HCT116 (cell line): Measurements from ENCODE around the gene SERAC1. TPM values are rescaled to one million over a fixed set of nuclear protein-coding genes. Genes with fewer than 3 reads are reported as not detected.

Experiments used
- ATAC-seq: fragments of 200-7000 bp; cut with Tn5 transposase; 2 replicates; pipeline ENCODE4 v1.9.1; 2020; ENCODE audit warnings: mild to moderate bottlenecking, moderate library complexity
- BruUV-seq: library from RNA; stranded (reverse); fragments of 400-500 nt; replicated peaks from 2 replicates; lab custom pipeline; 2021; lab: Mats Ljungman, UMichigan
- CTCF ChIA-PET: fragments of 300-600 bp; sonication (Branson Sonifier 250); formaldehyde crosslinking; loops from one replicate; lab custom pipeline; 2021; ENCODE audit warnings: antibody characterized with exemption; lab: Charles Lee
- POLR2A ChIA-PET: fragments of 300-600, 350-600 bp; sonication (Branson Sonifier 250); formaldehyde crosslinking; loops from one replicate; lab custom pipeline; 2021; ENCODE audit warnings: antibody characterized with exemption; lab: Charles Lee
- RAD21 ChIA-PET, 2 experiments: fragments of 300-600 bp; sonication (Branson Sonifier 250); formaldehyde crosslinking; loops; one replicate each; lab custom pipeline; 2023; ENCODE audit warnings: low total read pairs in 2 of 2; ENCODE audit not compliant: uncharacterized antibody in 2 of 2, unreplicated experiment in 2 of 2, low non-redundant PET in 1 of 2; lab: Charles Lee
- DNase-seq: peaks from one replicate; pipeline ENCODE4 v3.0.0-alpha.2; 2010; ENCODE audit warnings: low read depth, low spot score
- H2AFZ ChIP-seq: fragments of 200-600 bp; shearing (Covaris generic), sonication (generic); 2 replicates; pipeline ENCODE4 v1.6.1; 2017; ENCODE audit warnings: low read depth, mixed run types, mixed read lengths, antibody characterized with exemption, low read length; ENCODE audit not compliant: poor library complexity, severe bottlenecking
- H3K27ac ChIP-seq: 2 replicates; pipeline ENCODE4 v1.5.1; 2012; ENCODE audit warnings: low read depth, low read length
- H3K27me3 ChIP-seq: fragments of 200-600 bp; sonication (generic); 2 replicates; pipeline ENCODE4 v1.6.1; 2016; ENCODE audit warnings: mixed run types, low read length, mixed read lengths; ENCODE audit not compliant: insufficient read depth
- H3K36me3 ChIP-seq, 2 experiments: fragments of 200-500 bp in 1 of 2; fragments of 200-600 bp in 1 of 2; sonication (Bioruptor generic) in 1 of 2; sonication (generic) in 1 of 2; 2 replicates each; pipeline versions ENCODE4 v1.5.1 to v1.6.1; 2014 to 2016; ENCODE audit warnings: low read length in 2 of 2, inconsistent platforms in 1 of 2, mixed read lengths in 1 of 2, mixed run types in 1 of 2; ENCODE audit not compliant: insufficient read depth in 2 of 2, control insufficient read depth in 1 of 2
- H3K4me1 ChIP-seq, 2 experiments: fragments of 200-600 bp in 1 of 2; sonication (generic) in 1 of 2; 2 replicates each; pipeline versions ENCODE4 v1.5.1 to v1.6.1; 2012 to 2017; ENCODE audit warnings: low read length in 2 of 2, inconsistent platforms in 1 of 2, mild to moderate bottlenecking in 1 of 2, mixed read lengths in 1 of 2, mixed run types in 1 of 2, moderate library complexity in 1 of 2; ENCODE audit not compliant: insufficient read depth in 2 of 2, control insufficient read depth in 1 of 2
- H3K4me2 ChIP-seq: fragments of 200-600 bp; sonication (generic); 2 replicates; pipeline ENCODE4 v1.6.1; 2017; ENCODE audit warnings: mixed run types, low read length, mixed read lengths
- H3K4me3 ChIP-seq, 2 experiments: fragments of 200-600 bp in 1 of 2; sonication (generic) in 1 of 2; replicated peaks in 1 of 2; 2 replicates each; pipeline ENCODE4 v1.5.1; 2011 to 2016; ENCODE audit warnings: low read length in 2 of 2, control low read depth in 1 of 2, low read depth in 1 of 2, mild to moderate bottlenecking in 1 of 2, mixed read lengths in 1 of 2, mixed run types in 1 of 2
- H3K79me2 ChIP-seq: fragments of 200-600 bp; sonication (generic); 2 replicates; pipeline ENCODE4 v1.6.1; 2017; ENCODE audit warnings: mild to moderate bottlenecking, mixed run types, low read length, moderate library complexity, mixed read lengths; ENCODE audit not compliant: insufficient read depth
- H3K9ac ChIP-seq: fragments of 200-600 bp; sonication (generic); 2 replicates; pipeline ENCODE4 v1.6.1; 2016; ENCODE audit warnings: low read length, mixed read lengths
- H3K9me2 ChIP-seq: fragments of 200-600 bp; sonication (generic), shearing (Covaris generic); 2 replicates; pipeline ENCODE4 v1.6.1; 2017; ENCODE audit warnings: mixed run types, mild to moderate bottlenecking, moderate library complexity; ENCODE audit not compliant: insufficient read depth
- H3K9me3 ChIP-seq, 2 experiments: fragments of 200-500 bp in 1 of 2; fragments of 200-600 bp in 1 of 2; sonication (Bioruptor generic) in 1 of 2; sonication (generic) in 1 of 2; 2 replicates each; pipeline ENCODE4 v1.6.1; 2014 to 2017; ENCODE audit warnings: low read length in 2 of 2, mixed read lengths in 2 of 2, inconsistent platforms in 1 of 2, low read depth in 1 of 2, mild to moderate bottlenecking in 1 of 2, mixed run types in 1 of 2, moderate library complexity in 1 of 2; ENCODE audit not compliant: control insufficient read depth in 1 of 2, insufficient read depth in 1 of 2
- H4K20me1 ChIP-seq: fragments of 200-600 bp; sonication (generic), shearing (Covaris generic); 2 replicates; pipeline ENCODE4 v1.6.1; 2017; ENCODE audit warnings: mixed run types, mild to moderate bottlenecking, moderate library complexity; ENCODE audit not compliant: insufficient read depth
- CBX3 ChIP-seq: IDR thresholded peaks from 2 replicates; pipeline ENCODE4 v1.6.1; 2012; ENCODE audit warnings: low read depth
- CEBPB ChIP-seq: IDR thresholded peaks from 2 replicates; pipeline ENCODE4 v1.6.1; 2012; ENCODE audit warnings: low read depth
- EGR1 ChIP-seq: IDR thresholded peaks from 2 replicates; pipeline ENCODE4 v1.6.1; 2012; ENCODE audit warnings: low read depth
- ELF1 ChIP-seq: IDR thresholded peaks from 2 replicates; pipeline ENCODE4 v1.6.1; 2012; ENCODE audit warnings: low read depth, borderline replicate concordance
- EZH2 ChIP-seq: fragments of 200-600 bp; sonication (generic); IDR thresholded peaks from 2 replicates; pipeline ENCODE4 v1.6.1; 2017; ENCODE audit warnings: antibody characterized with exemption, mixed run types
- EZH2phosphoT487 ChIP-seq: fragments of 200-600 bp; IDR thresholded peaks from 2 replicates; pipeline ENCODE4 v1.6.1; 2018; ENCODE audit warnings: antibody characterized with exemption, borderline replicate concordance
- POLR2A ChIP-seq: IDR thresholded peaks from 2 replicates; pipeline ENCODE4 v1.7.0; 2011; ENCODE audit warnings: borderline replicate concordance; ENCODE audit not compliant: insufficient read depth, insufficient read length; ENCODE audit errors: extremely low read depth
- POLR2AphosphoS5 ChIP-seq: IDR thresholded peaks from 2 replicates; pipeline ENCODE4 v1.6.1; 2011; ENCODE audit warnings: mild to moderate bottlenecking, low read depth, low read length, moderate library complexity
- RAD21 ChIP-seq: IDR thresholded peaks from 2 replicates; pipeline ENCODE4 v1.6.1; 2012; ENCODE audit warnings: low read depth, mild to moderate bottlenecking
- TCF7L2 ChIP-seq: IDR thresholded peaks from 2 replicates; pipeline ENCODE4 v1.7.0; 2011; ENCODE audit warnings: borderline replicate concordance, inconsistent platforms; ENCODE audit not compliant: insufficient read depth, insufficient read length; ENCODE audit errors: extremely low read depth
- YY1 ChIP-seq: IDR thresholded peaks from 2 replicates; pipeline ENCODE4 v1.6.1; 2011; ENCODE audit warnings: low read length, low read depth, moderate library complexity, mild to moderate bottlenecking; ENCODE audit not compliant: insufficient replicate concordance; ENCODE audit errors: extremely low read depth
- ZFX ChIP-seq: fragments of 450-650 bp; IDR thresholded peaks from 2 replicates; pipeline ENCODE4 v1.6.1; 2017
- ZNF274 ChIP-seq: fragments of 200-500 bp; sonication (Bioruptor generic); IDR thresholded peaks from 2 replicates; pipeline ENCODE4 v1.6.1; 2014; ENCODE audit warnings: mild to moderate bottlenecking, low read depth, low read length, inconsistent platforms
- intact Hi-C: fragments of 100-400 bp; cut with micrococcal nuclease; formaldehyde crosslinking; loops from 2 replicates; pipeline ENCODE4 v1.10.0; 2022
- total RNA-seq: library from RNA; stranded (reverse); gene quantifications from one replicate; pipeline ENCODE4 v1.2.1, GENCODE V29; 2021; ENCODE audit not compliant: unreplicated experiment

The SERAC1 gene
- total RNA-seq, 1 experiment from 2014 or later = 7.6 TPM

- POLR2A ChIA-PET = no interaction called here
- RAD21 ChIA-PET = no interaction called here
Measured at GRCh38 chr6:158066136-158066781, 101.8 kb downstream of the SERAC1 start.

GRCh38 chr6:158064725-158065251, 103.3 kb downstream of the SERAC1 start:
- no peaks in the 10 kb centered on the region for H4K20me1 ChIP-seq
- no peak overlapping the region for H3K9ac ChIP-seq
- ChIA-PET CTCF (no interaction called here), RAD21 (no interaction called here), POLR2A (no interaction called here)
- TF ChIP-seq POLR2A (no peak), EZH2 (no peak), EGR1 (no peak), ELF1 (no peak), CEBPB (no peak), RAD21 (no peak), TCF7L2 (no peak)
- BruUV-seq = no TSS peak
- H3K79me2 ChIP-seq = no peaks in the 10 kb centered on the region
- intact Hi-C loops = no loop called here
- peaks cover 42 to 51% of the 10 kb centered on the region in 2 experiments for H3K4me1 ChIP-seq
- H3K36me3 ChIP-seq = peaks cover 0 to 11% of the 10 kb centered on the region in 2 experiments; a peak in 2 of 4 replicates
- no peak overlapping the region for H3K27ac ChIP-seq
- ATAC-seq = no peak
- no peak overlapping the region for H3K4me2 ChIP-seq
- H2AFZ ChIP-seq = no peak overlapping the region
- no peaks in the 10 kb centered on the region for H3K27me3 ChIP-seq
- no peak overlapping the region for H3K4me3 ChIP-seq
- no peaks in the 10 kb centered on the region for H3K9me3 ChIP-seq
- H3K9me2 ChIP-seq = no peaks in the 10 kb centered on the region
- no peak for DNase-seq

More at GRCh38 chr6:158066136-158066781, 101.8 kb downstream of the SERAC1 start:
- Histone ChIP-seq H3K9me2 (no peaks in the 10 kb centered on the region), H3K4me2 (no peak overlapping the region), H2AFZ (no peak overlapping the region), H3K9ac (no peak overlapping the region), H3K9me3 (no peaks in the 10 kb centered on the region), H3K27ac (no peak overlapping the region), H3K36me3 (peaks cover 0 to 15% of the 10 kb centered on the region in 2 experiments; a peak in 2 of 4 replicates), H3K4me1 (peaks cover 31 to 44% of the 10 kb centered on the region in 2 experiments), H4K20me1 (no peaks in the 10 kb centered on the region), H3K4me3 (no peak overlapping the region), H3K27me3 (no peaks in the 10 kb centered on the region), H3K79me2 (no peaks in the 10 kb centered on the region)
- intact Hi-C loops = no loop called here
- DNase-seq (no peak), ATAC-seq (no peak)
- BruUV-seq = no TSS peak
- TF ChIP-seq ZNF274 = no peak
- TF ChIP-seq EZH2 = no peak
- no peak for TF ChIP-seq YY1
- TF ChIP-seq CBX3 = no peak
- TF ChIP-seq ZFX = no peak
- TF ChIP-seq EZH2phosphoT487 = no peak
- TF ChIP-seq POLR2A = no peak
- TF ChIP-seq POLR2AphosphoS5 = no peak
- CTCF ChIA-PET = no interaction called here
